ENCODE results near the gene KCNK4. TPM values are rescaled to one million over a fixed set of nuclear protein-coding genes. Genes with fewer than 3 reads are reported as not detected.

KCNK4 gene
- total RNA-seq, 1 experiment from 2014 or later = 0.26 TPM

DNA sequence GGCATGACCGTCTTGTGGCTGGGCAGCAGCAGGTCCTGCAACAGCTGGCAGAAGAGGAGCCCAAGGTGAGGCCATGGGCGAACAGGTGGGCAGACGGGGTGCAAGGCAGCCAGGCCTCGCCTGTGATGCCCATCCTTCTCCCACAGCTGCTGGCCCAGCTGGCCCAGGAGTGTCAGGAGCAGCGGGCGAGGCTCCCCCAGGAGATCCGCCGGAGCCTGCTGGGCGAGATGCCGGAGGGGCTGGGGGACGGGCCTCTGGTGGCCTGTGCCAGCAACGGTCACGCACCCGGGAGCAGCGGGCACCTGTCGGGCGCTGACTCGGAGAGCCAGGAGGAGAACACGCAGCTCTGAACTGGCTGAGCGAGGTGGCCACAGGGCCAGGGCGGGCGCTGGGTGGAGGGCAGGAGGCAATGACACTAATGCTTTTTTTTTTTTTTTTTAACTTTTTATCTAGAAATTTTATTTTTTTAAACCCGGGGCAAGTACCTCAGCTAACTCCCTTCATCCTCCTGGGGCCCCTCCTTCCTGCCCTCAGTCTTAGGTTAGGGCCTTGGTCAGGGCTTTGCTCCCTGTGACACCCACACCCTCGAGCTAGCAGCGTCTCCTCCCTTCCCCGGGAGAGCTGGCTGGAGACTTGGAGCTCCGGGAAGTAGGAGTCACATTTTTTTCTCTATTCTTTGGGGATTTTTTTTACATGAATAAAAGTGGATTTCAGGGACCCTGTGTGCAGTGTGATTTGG, 23.7 kb upstream of the KCNK4 start:
- H3K9me3 ChIP-seq (ENCODE audit: low read depth, low read length, poor library complexity, severe bottlenecking) = no peaks in the 10 kb centered on the region
- H3K36me3 ChIP-seq (ENCODE audit: insufficient read depth, low read length, poor library complexity, severe bottlenecking) = peaks cover 33% of the 10 kb centered on the region
- no peak overlapping the region for H3K27ac ChIP-seq (ENCODE audit: low read depth, low read length, poor library complexity, severe bottlenecking)
- intact Hi-C loops (cut with micrococcal nuclease; ENCODE audit: unreplicated experiment) = no loop called here
- no peak overlapping the region for H3K4me3 ChIP-seq (ENCODE audit: low read depth, low read length, poor library complexity, severe bottlenecking)
- no peak for DNase-seq (ENCODE audit: low spot score)
- CTCF ChIA-PET = interaction anchor here (0.6 kb wide), 2 partner anchors 16 to 377 kb away, joined by 4 to 8 read pairs; no protein-coding TSS in a partner anchor
- no TSS peak for BruUV-seq (replicated peaks)
- H3K4me1 ChIP-seq (ENCODE audit: insufficient read depth, low read length, poor library complexity, severe bottlenecking) = peaks cover 16% of the 10 kb centered on the region
- POLR2A ChIA-PET (ENCODE audit: low non-redundant PET) = interaction anchor here (0.7 kb wide), 1 partner anchor 57 kb away, joined by 3 read pairs; no protein-coding TSS in a partner anchor
- no peaks in the 10 kb centered on the region for H3K27me3 ChIP-seq (replicated peaks; ENCODE audit: insufficient read depth, low read depth, low read length, poor library complexity)
- no peak for TF ChIP-seq EZH2 (IDR thresholded peaks at IDR 0.05; ENCODE audit: borderline replicate concordance, low read depth, low read length, poor library complexity, severe bottlenecking)
- TF ChIP-seq, protein P1, sequence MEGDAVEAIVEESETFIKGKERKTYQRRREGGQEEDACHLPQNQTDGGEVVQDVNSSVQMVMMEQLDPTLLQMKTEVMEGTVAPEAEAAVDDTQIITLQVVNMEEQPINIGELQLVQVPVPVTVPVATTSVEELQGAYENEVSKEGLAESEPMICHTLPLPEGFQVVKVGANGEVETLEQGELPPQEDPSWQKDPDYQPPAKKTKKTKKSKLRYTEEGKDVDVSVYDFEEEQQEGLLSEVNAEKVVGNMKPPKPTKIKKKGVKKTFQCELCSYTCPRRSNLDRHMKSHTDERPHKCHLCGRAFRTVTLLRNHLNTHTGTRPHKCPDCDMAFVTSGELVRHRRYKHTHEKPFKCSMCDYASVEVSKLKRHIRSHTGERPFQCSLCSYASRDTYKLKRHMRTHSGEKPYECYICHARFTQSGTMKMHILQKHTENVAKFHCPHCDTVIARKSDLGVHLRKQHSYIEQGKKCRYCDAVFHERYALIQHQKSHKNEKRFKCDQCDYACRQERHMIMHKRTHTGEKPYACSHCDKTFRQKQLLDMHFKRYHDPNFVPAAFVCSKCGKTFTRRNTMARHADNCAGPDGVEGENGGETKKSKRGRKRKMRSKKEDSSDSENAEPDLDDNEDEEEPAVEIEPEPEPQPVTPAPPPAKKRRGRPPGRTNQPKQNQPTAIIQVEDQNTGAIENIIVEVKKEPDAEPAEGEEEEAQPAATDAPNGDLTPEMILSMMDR (conservative IDR thresholded peaks at IDR 0.05; ENCODE audit: low read depth, low read length) = no peak

DNA sequence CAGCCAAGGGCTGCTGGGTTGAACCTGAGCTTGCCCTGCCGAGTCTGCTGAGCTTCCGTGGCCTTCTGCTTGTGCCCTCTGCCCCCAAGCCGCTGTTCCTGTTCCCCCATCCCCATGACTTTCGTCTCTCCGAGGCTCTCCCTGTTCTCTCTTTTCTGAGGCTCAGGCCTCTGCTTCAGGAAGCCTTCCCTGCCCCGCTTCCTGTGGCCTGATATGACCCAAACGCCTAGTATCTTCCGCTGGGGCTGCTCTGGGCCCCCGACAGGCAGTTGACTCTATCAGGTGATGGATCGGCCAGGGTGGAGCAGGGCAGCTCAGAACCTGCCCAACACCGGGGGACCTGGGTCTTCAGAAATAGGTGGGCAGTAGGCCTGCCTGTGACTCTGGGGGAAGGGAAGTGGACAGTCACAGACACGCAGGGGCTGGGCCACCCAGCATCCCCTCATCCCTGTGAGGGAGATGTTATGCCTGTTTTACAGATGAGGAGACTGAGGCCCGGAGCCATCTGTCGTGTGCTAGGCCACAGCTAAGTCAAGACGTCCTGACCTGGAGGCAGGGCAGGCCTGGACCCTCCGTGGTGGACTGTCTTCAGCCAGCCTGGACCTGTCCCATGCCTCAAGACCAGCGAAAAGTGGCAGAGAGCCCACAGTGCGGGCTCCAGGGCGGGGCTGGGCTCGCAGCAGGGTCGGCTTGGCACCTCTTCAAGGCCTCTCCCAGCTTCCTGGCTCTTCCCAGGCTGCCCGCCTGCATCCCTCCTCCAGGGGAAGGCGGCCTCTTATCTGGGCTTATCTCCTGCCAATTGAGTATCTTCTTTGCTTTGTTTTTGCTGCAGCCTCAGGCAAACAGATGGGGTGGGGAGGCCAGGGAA, 22.8 kb upstream of the KCNK4 start:
- Histone ChIP-seq H3K36me3 (ENCODE audit: insufficient read depth, low read length, poor library complexity, severe bottlenecking) (peaks cover 25% of the 10 kb centered on the region), H3K27ac (ENCODE audit: low read depth, low read length, poor library complexity, severe bottlenecking) (peak overlapping the region; percentile 94), H3K27me3 (replicated peaks; ENCODE audit: insufficient read depth, low read depth, low read length, poor library complexity) (no peaks in the 10 kb centered on the region), H3K4me3 (ENCODE audit: low read depth, low read length, poor library complexity, severe bottlenecking) (peak overlapping the region; percentile 78), H3K4me1 (ENCODE audit: insufficient read depth, low read length, poor library complexity, severe bottlenecking) (peaks cover 16% of the 10 kb centered on the region), H3K9me3 (ENCODE audit: low read depth, low read length, poor library complexity, severe bottlenecking) (no peaks in the 10 kb centered on the region)
- CTCF ChIA-PET = interaction anchor here (1.7 kb wide), 1 partner anchor 87 kb away, joined by 4 read pairs; no protein-coding TSS in a partner anchor
- POLR2A ChIA-PET (ENCODE audit: low non-redundant PET) = no interaction called here
- TF ChIP-seq, protein P1 (conservative IDR thresholded peaks at IDR 0.05; ENCODE audit: low read depth, low read length) = no peak
- TF ChIP-seq EZH2 (IDR thresholded peaks at IDR 0.05; ENCODE audit: borderline replicate concordance, low read depth, low read length, poor library complexity, severe bottlenecking) = no peak
- intact Hi-C loops (cut with micrococcal nuclease; ENCODE audit: unreplicated experiment) = no loop called here
- DNase-seq (ENCODE audit: low spot score) = peak; percentile 47
- no TSS peak for BruUV-seq (replicated peaks)

DNA sequence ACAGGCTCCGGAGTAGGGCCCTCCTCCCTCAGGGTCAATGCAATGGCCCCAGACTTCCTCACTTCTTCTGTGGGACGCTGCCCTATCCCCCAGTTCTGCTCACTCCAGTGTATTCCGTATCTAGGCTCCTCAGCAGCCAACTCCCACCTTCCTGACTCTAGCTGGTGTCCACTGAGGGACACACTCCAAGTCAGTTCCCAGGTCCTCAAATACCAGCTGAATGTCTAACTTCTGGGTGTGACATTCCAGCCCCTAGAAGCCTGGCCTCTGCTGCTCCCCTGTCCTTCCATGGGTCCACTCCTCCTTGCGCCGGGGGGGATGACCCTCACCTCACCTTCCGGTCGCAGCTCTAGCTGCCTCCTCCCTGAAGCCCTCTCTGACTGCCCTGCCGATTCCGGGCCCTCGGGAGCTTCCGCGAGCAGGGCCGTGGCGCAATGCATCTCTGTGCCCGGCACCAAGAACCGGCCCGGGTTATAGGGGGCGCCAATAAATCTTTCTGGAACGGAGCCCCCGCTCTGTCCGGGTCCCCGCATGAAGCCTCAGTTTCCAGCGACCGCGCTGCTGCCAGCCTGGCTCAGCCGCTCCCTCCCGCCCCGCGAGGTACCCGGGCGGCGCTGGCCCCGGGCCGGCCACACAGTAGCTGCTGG, 22.1 kb upstream of the KCNK4 start:
- H3K36me3 ChIP-seq (ENCODE audit: insufficient read depth, low read length, poor library complexity, severe bottlenecking) = peaks cover 17% of the 10 kb centered on the region
- DNase-seq (ENCODE audit: low spot score) = no peak
- no TSS peak for BruUV-seq (replicated peaks)
- no peaks in the 10 kb centered on the region for H3K27me3 ChIP-seq (replicated peaks; ENCODE audit: insufficient read depth, low read depth, low read length, poor library complexity)
- intact Hi-C loops (cut with micrococcal nuclease; ENCODE audit: unreplicated experiment) = no loop called here
- ChIA-PET CTCF (interaction anchor here (1.7 kb wide), 1 partner anchor 86 kb away, joined by 4 read pairs; no protein-coding TSS in a partner anchor), POLR2A (ENCODE audit: low non-redundant PET) (no interaction called here)
- TF ChIP-seq, protein P1 (conservative IDR thresholded peaks at IDR 0.05; ENCODE audit: low read depth, low read length) = no peak
- no peak for TF ChIP-seq EZH2 (IDR thresholded peaks at IDR 0.05; ENCODE audit: borderline replicate concordance, low read depth, low read length, poor library complexity, severe bottlenecking)
- H3K9me3 ChIP-seq (ENCODE audit: low read depth, low read length, poor library complexity, severe bottlenecking) = no peaks in the 10 kb centered on the region
- H3K4me3 ChIP-seq (ENCODE audit: low read depth, low read length, poor library complexity, severe bottlenecking) = peak overlapping the region; percentile 78
- H3K27ac ChIP-seq (ENCODE audit: low read depth, low read length, poor library complexity, severe bottlenecking) = peak overlapping the region; percentile 94
- peaks cover 16% of the 10 kb centered on the region for H3K4me1 ChIP-seq (ENCODE audit: insufficient read depth, low read length, poor library complexity, severe bottlenecking)

Data from A673 (cell line).